NCI-H748 treated with DMSO at 0.1 percent for 48 hours (cell line): ENCODE measurements around the gene VSIR.

ENCODE experiments used
- DNase-seq: peaks from one replicate; lab custom pipeline; 2025; lab: John Stamatoyannopoulos, UW

The VSIR gene

GRCh38 chr10:71763352-71764127 lies 9.8 kb downstream of the VSIR start:
- DNase-seq = no peak

- DNase-seq = no peak
Measured at GRCh38 chr10:71762324-71762723, 11.0 kb downstream of the VSIR start.

GRCh38 chr10:71761541-71762113 lies 11.7 kb downstream of the VSIR start:
- DNase-seq = no peak

GRCh38 chr10:71761105-71761511 lies 12.2 kb downstream of the VSIR start:
- DNase-seq = no peak

GRCh38 chr10:71757399-71757922 lies 15.9 kb downstream of the VSIR start:
- DNase-seq = no peak

GRCh38 chr10:71756311-71757191 lies 16.8 kb downstream of the VSIR start:
- DNase-seq = no peak

GRCh38 chr10:71755179-71755879 lies 18.0 kb downstream of the VSIR start:
- DNase-seq = no peak

GRCh38 chr10:71754562-71754961 lies 18.8 kb downstream of the VSIR start:
- DNase-seq = no peak

- no peak for DNase-seq
Measured at GRCh38 chr10:71753960-71754505, 19.3 kb downstream of the VSIR start.

GRCh38 chr10:71753091-71753959 lies 20.0 kb downstream of the VSIR start:
- no peak for DNase-seq

- no peak for DNase-seq
Measured at GRCh38 chr10:71752391-71753090, 20.8 kb downstream of the VSIR start.

- DNase-seq = no peak
Measured at GRCh38 chr10:71751515-71752224, 21.6 kb downstream of the VSIR start.

- DNase-seq = no peak
Measured at GRCh38 chr10:71750986-71751385, 22.3 kb downstream of the VSIR start.

GRCh38 chr10:71750124-71750841 lies 23.0 kb downstream of the VSIR start:
- DNase-seq = no peak

GRCh38 chr10:71749396-71749795 lies 23.9 kb downstream of the VSIR start:
- no peak for DNase-seq

GRCh38 chr10:71748671-71749191 lies 24.6 kb downstream of the VSIR start:
- no peak for DNase-seq

- DNase-seq = no peak
Measured at GRCh38 chr10:71747551-71748523, 25.5 kb downstream of the VSIR start.
